ENCODE data around the gene SLC35E2B.

The SLC35E2B gene

GRCh38 chr1:1623631-1624442 is 68.8 kb downstream of the SLC35E2B start:
- no peak for DNase-seq (ENCODE audit: low spot score)

- DNase-seq (ENCODE audit: low spot score) = no peak
These were observed 69.4 kb downstream of the SLC35E2B start for GRCh38 chr1:1623181-1623630.

GRCh38 chr1:1622788-1623094 is 69.9 kb downstream of the SLC35E2B start:
- no peak for DNase-seq (ENCODE audit: low spot score)

GRCh38 chr1:1622010-1622787 is 70.4 kb downstream of the SLC35E2B start:
- DNase-seq (ENCODE audit: low spot score) = no peak

- no peak for DNase-seq (ENCODE audit: low spot score)
These were observed 71.2 kb downstream of the SLC35E2B start for GRCh38 chr1:1621173-1622009.

- no peak for DNase-seq (ENCODE audit: low spot score)
These were observed 72.0 kb downstream of the SLC35E2B start for GRCh38 chr1:1620433-1621139.

- DNase-seq (ENCODE audit: low spot score) = peak; percentile 49
These were observed 72.7 kb downstream of the SLC35E2B start for GRCh38 chr1:1619917-1620361.

- DNase-seq (ENCODE audit: low spot score) = no peak
These were observed 74.1 kb downstream of the SLC35E2B start for GRCh38 chr1:1618396-1619068.

- DNase-seq (ENCODE audit: low spot score) = no peak
These were observed 74.7 kb downstream of the SLC35E2B start for GRCh38 chr1:1617925-1618324.

GRCh38 chr1:1617516-1617915 is 75.1 kb downstream of the SLC35E2B start:
- no peak for DNase-seq (ENCODE audit: low spot score)

- no peak for DNase-seq (ENCODE audit: low spot score)
These were observed 75.8 kb downstream of the SLC35E2B start for GRCh38 chr1:1616838-1617237.

- DNase-seq (ENCODE audit: low spot score) = no peak
These were observed 76.4 kb downstream of the SLC35E2B start for GRCh38 chr1:1616045-1616790.

- peak; percentile 100 for DNase-seq (ENCODE audit: low spot score)
These were observed 77.1 kb downstream of the SLC35E2B start, which contains the start of gene MIB2 for GRCh38 chr1:1615256-1616044. TSS of gene MIB2 (plus strand) at chr1:1615500. CDS start at chr1:1623453, 7,953 bp downstream.

GRCh38 chr1:1614954-1615255 is 77.7 kb downstream of the SLC35E2B start:
- no peak for DNase-seq (ENCODE audit: low spot score)

- no peak for DNase-seq (ENCODE audit: low spot score)
These were observed 78.2 kb downstream of the SLC35E2B start for GRCh38 chr1:1614204-1614953.

GRCh38 chr1:1613509-1614082 is 79.0 kb downstream of the SLC35E2B start:
- DNase-seq (ENCODE audit: low spot score) = no peak

GRCh38 chr1:1612104-1612400 is 80.5 kb downstream of the SLC35E2B start:
- DNase-seq (ENCODE audit: low spot score) = no peak

- DNase-seq (ENCODE audit: low spot score) = no peak
These were observed 81.8 kb downstream of the SLC35E2B start for GRCh38 chr1:1610796-1611195.

Measured in NAMALWA (cell line).